ENCODE data around the gene COL5A1. TPM values are rescaled to one million over a fixed set of nuclear protein-coding genes. Genes with fewer than 3 reads are reported as not detected.
"Not testable (repeated sequence)": the region's sequence is repeated elsewhere in the genome, so short reads cannot be mapped to it uniquely, and the experiment has no call there.

The COL5A1 gene
- total RNA-seq, 1 donor, result 0.21 TPM

DNA sequence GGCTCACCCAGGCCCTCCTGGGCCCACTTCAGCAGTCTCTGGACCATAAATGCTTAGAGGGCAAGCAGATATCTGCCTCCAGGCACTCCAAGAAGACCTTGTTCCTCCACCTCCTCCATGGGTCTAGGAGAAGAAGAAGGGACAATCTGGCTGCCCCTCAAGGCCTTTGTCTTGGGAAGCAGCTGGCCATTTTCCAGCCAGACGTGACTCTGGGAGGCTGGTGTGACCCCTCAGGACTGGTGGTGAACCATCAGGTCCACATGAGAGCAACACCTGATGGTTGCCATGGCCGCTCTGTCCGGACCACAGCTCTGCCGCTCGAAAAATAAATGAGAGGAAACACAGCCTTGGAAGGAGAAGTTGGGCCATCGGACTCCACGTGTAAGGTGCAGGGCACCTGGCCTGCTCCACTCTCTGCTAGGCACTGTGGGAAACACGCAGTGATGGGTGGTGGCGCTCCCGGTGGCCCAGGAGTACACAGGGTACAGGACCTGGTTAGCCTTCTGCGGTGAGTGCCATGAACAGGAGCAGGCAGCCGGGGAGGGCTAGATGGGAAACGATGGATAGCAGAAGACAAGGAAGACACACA, 3.0 kb upstream of the COL5A1 start:
- no peak overlapping the region for H3K4me3 ChIP-seq (ENCODE audit: low read length)
- H3K4me1 ChIP-seq (ENCODE audit: insufficient read depth, low read length), result no peaks in the 10 kb centered on the region
- H3K27me3 ChIP-seq (ENCODE audit: insufficient read depth, low read length), result no peaks in the 10 kb centered on the region
- H3K9me3 ChIP-seq (ENCODE audit: low read depth, low read length), result no peaks in the 10 kb centered on the region

GRCh38 chr9:134639994-134640393, 1.6 kb upstream of the COL5A1 start:
- no peaks in the 10 kb centered on the region for H3K27me3 ChIP-seq (ENCODE audit: insufficient read depth, low read length)
- H3K9me3 ChIP-seq (ENCODE audit: low read depth, low read length), result no peaks in the 10 kb centered on the region
- H3K4me1 ChIP-seq (ENCODE audit: insufficient read depth, low read length), result no peaks in the 10 kb centered on the region

DNA sequence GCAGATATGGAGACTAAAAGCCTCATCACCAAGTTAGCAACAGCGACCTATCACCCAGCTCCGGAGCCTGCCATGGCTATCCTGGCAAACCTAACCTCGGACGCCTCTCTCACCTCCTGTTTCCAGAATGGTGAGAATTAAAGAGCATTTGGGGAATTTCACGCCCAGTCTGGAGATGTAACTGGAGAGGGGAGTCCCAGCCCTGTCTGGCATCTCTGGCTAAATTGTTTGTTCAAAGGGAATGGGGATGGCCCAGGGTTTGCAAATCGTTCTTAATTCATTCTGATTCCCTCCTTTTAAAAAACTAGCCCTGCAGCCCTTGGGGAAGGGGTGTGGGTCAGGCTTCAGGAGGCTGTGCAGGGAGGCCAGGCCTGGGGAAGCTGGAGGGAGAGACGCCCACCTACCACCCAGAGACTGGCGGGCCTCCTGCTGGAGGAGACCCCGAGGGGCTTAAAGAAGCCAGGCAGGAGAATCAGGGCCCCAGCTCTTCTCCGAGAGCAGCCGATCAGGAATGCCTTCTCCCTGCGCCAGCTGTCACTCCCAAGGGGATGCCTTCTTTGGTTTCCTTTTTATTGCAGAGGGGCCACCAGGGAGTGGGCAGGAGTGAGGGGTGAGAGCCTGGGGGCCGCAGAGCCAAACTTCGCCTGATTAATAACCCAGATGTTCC, 964 bp upstream of the COL5A1 start:
- H3K4me1 ChIP-seq (ENCODE audit: insufficient read depth, low read length), result no peaks in the 10 kb centered on the region
- H3K4me3 ChIP-seq (ENCODE audit: low read length), result no peak overlapping the region
- no peaks in the 10 kb centered on the region for H3K9me3 ChIP-seq (ENCODE audit: low read depth, low read length)
- no peaks in the 10 kb centered on the region for H3K27me3 ChIP-seq (ENCODE audit: insufficient read depth, low read length)

More at GRCh38 chr9:134639994-134640393, 1.6 kb upstream of the COL5A1 start:
- no peak overlapping the region for H3K4me3 ChIP-seq (ENCODE audit: low read length)

GRCh38 chr9:134641990-134642384, 384 bp downstream of the COL5A1 start:
- Histone ChIP-seq H3K4me3 (ENCODE audit: low read length) (peak overlapping the region; percentile 10), H3K9me3 (ENCODE audit: low read depth, low read length) (no peaks in the 10 kb centered on the region), H3K27me3 (ENCODE audit: insufficient read depth, low read length) (no peaks in the 10 kb centered on the region), H3K4me1 (ENCODE audit: insufficient read depth, low read length) (no peaks in the 10 kb centered on the region)

DNA sequence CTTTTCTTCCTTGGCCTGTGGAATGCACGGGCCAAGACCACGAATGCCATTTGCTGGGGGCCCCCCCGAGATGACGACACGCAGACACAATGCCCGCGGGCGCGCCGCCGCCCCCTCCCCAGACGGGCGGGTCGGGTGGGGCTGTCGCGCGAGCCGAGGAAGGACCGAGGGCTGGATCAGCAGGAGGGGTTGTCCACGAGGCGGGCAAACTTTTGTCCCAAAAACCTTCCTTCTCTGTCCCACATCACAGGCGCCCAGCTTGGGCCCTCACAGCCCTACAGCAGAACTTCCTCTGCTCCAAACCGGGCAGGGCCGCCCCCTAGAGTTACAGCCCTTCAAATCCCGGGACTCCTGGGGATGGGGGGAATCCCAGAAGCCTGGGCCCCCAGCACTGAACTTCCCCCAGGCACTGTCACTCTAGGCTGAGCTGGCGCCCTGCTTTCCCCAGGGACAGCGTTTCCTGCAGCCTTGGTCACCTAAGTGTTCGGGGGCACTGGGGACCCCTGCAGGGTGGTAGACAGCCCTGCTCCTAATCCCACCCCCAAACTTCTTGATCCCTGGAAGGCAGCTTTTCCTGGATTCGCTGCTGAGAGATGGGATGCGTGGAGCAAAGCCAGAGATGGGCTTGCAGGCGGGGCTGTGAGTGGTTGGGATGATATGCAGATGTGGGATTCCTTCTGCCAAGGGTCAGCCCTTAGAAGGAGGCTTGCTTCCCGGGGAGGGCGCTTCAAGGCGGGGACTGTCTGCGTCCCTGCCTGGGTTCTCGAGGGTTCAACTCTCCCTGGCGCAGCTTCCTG, 980 bp downstream of the COL5A1 start:
- Histone ChIP-seq H3K4me3 (ENCODE audit: low read length) (no peak overlapping the region), H3K27me3 (ENCODE audit: insufficient read depth, low read length) (no peaks in the 10 kb centered on the region), H3K4me1 (ENCODE audit: insufficient read depth, low read length) (no peaks in the 10 kb centered on the region), H3K9me3 (ENCODE audit: low read depth, low read length) (no peaks in the 10 kb centered on the region)

DNA sequence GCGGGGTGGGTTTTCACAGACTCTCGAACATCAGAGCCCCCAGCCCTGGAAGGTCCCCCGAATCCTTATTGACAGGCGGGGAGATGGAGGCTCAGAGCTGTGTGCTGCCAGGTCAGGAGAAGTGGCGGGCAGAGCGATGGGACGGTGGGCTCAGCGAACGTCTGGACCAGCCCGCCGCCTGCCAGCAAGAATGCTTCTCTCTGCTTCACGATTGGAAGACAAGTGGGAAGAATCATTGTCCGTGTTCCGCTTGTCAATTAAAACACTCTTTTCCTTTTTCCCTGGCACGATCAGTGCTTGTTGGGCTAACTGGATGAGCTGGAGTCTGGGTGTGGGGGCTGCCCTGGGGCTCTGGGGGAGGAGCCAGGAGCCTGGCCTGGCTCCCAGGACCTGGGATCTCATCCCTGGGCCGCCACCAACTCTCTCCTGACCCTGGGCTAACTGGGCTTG, 1.6 kb downstream of the COL5A1 start:
- Histone ChIP-seq H3K27me3 (ENCODE audit: insufficient read depth, low read length) (no peaks in the 10 kb centered on the region), H3K4me3 (ENCODE audit: low read length) (no peak overlapping the region), H3K4me1 (ENCODE audit: insufficient read depth, low read length) (no peaks in the 10 kb centered on the region), H3K9me3 (ENCODE audit: low read depth, low read length) (no peaks in the 10 kb centered on the region)

- not testable (repeated sequence) for H3K9me3 ChIP-seq (ENCODE audit: low read depth, low read length); H3K27me3 ChIP-seq (ENCODE audit: insufficient read depth, low read length); H3K4me3 ChIP-seq (ENCODE audit: low read length); H3K4me1 ChIP-seq (ENCODE audit: insufficient read depth, low read length)
Measured at GRCh38 chr9:134644401-134644724, 2.8 kb downstream of the COL5A1 start.

DNA sequence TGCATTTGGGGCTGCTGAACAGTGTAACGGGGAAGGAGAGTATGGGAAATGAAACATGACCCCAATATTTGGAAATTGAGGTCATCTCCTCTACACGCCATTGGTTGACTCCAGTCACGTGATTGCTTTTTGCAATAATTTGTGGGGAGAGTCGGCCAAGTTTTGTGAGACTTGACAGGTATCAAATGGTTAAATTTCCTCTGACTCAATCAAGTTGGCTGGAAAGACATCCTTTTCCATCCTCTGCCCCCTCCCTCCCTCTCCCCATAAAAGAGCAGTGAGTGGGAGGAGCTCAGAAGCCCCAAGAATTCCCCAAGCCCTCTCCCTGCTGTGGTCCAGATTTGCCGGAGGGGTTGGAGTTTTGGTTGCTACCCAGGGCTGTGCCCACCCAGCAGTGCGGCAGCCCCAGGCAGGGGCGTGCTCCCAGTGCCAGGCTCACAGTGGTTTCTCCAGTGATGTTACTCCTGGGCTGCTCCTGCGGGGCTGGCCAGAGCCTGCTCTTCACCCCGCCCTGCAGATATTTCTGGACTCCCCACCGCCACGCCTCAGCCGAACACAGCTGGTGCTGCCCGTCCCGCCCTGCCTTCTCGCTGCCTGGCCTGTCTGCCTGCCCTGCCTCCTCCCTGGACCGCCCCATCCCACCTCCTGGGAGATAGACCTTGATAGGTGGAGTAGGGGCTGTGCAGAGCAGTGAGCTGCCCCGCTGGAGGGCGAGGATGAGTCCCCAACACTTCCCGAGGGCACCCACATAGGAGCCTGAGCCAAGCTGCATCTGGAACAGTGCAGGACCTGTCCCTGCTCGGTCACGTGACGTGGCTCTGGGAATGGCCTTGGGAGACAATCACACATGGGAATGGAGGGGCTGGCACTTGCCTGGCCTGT, 3.4 kb downstream of the COL5A1 start:
- Histone ChIP-seq H3K9me3 (ENCODE audit: low read depth, low read length) (no peaks in the 10 kb centered on the region), H3K4me3 (ENCODE audit: low read length) (no peak overlapping the region), H3K27me3 (ENCODE audit: insufficient read depth, low read length) (no peaks in the 10 kb centered on the region), H3K4me1 (ENCODE audit: insufficient read depth, low read length) (no peaks in the 10 kb centered on the region)

DNA sequence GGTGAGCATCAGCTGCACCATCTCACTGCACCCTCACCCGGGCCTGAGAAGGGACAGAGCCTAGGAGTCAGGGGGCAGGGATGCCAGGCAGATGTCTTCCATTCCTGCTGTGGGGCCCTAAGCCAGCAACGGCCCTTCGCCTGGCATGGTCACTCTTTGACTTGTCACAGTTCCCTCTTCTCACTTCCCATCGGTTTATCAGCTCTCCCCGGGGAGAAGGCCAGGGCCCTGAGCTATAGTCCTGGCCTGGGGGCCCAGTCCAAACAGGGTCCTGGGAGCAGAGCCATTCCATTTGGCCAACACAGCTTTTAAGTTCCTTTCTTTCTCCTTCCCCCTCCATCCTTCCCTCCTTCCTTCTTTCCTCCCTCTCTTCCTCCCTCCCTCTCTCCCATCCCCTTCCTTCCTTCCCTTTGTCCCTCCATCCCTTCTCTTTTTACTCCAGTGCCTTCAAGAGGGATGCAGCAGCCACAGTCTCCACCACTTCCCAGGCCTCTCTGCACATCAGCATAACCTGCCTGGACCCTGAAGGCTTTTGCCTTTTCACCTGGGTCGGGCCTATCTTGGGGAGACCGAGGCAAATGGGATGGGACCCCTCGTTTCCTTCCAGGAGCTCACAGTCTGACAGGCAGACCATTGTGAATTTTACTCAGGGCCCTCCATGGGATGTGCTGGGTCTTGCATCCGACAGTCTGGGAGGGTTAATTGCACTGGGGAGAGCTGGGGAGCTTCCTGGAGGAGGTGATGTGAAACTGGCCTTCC, 4.2 kb downstream of the COL5A1 start:
- H3K4me3 ChIP-seq (ENCODE audit: low read length), result no peak overlapping the region
- no peaks in the 10 kb centered on the region for H3K4me1 ChIP-seq (ENCODE audit: insufficient read depth, low read length)
- no peaks in the 10 kb centered on the region for H3K27me3 ChIP-seq (ENCODE audit: insufficient read depth, low read length)
- H3K9me3 ChIP-seq (ENCODE audit: low read depth, low read length), result no peaks in the 10 kb centered on the region

DNA sequence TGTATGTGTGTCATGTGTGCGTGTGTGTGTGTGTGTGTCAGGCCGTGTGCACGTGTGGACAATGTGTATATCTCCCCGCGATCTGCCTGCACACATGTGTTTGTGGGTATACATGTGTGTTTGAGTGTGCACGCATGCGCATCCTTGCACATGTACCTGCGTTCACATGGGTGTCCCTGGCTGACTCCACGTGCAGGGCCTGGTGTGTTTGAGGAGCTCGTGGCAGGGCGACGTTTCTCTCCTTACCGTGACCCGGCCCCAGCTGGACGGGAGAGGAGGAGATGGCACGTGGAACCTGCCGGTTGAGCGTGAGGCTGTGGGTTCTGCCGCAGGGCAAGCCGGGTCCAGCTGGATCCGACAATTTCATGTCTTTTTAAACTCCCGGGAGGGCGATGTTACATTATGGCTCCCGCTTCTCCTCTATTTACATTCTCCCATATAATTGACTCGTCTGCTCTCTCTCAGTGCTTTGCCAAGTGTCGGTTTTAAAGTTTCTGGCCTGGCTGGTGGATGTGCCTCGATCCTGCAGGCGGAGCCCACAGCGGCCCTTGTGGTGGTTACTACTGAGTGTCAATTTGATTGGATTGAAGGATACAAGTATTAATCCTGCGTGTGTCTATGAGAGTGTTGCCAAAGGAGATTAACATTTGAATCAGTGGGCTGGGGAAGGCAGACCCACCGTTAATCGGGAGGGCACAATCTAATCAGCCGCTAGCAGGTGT, 5.9 kb downstream of the COL5A1 start:
- no peak overlapping the region for H3K4me3 ChIP-seq (ENCODE audit: low read length)

GRCh38 chr9:134648701-134649530, 7.3 kb downstream of the COL5A1 start:
- Histone ChIP-seq H3K4me1 (ENCODE audit: insufficient read depth, low read length) (no peaks in the 10 kb centered on the region), H3K9me3 (ENCODE audit: low read depth, low read length) (no peaks in the 10 kb centered on the region), H3K4me3 (ENCODE audit: low read length) (no peak overlapping the region), H3K27me3 (ENCODE audit: insufficient read depth, low read length) (no peaks in the 10 kb centered on the region)

More for the DNA sequence above, 5.9 kb downstream of the COL5A1 start:
- Histone ChIP-seq H3K27me3 (ENCODE audit: insufficient read depth, low read length) (no peaks in the 10 kb centered on the region), H3K4me1 (ENCODE audit: insufficient read depth, low read length) (no peaks in the 10 kb centered on the region), H3K9me3 (ENCODE audit: low read depth, low read length) (no peaks in the 10 kb centered on the region)

DNA sequence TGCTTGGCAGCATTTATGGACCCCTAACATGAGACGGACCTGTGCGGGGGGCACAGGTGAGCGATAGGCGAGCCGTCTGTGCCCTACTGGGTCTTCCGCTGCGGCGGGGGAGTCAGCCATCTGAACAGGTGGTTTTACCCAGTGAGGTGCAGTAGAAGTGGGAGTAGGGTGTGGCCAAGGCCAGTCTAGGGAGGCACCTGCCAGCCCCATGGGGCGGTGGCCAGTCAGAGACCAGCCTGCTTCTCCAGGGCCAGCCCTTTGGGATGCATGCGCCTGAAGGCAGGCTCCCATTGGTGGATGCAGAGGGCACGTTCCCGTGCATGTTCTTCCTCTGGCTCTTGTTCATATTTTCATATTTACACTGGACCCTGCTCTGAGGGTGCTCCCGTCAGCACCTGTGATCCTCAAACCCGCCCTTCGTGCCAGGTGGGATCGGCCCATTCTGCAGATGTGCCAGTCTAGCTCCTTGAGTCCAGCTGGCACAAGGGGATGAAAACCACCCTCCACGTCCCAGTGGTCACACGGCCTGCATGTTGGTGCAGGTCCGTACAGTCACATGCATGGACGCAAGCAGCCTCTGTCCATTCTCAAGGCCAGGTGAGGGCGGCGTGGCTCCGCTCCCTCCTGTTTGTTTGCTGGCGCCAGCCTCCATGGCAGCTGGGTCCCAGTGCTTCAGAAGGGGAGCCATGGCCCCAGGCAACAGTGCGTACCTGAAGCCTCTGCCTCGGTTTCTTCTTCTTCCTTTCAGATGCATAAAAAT, 9.0 kb downstream of the COL5A1 start:
- Histone ChIP-seq H3K27me3 (ENCODE audit: insufficient read depth, low read length) (no peaks in the 10 kb centered on the region), H3K4me3 (ENCODE audit: low read length) (no peak overlapping the region), H3K9me3 (ENCODE audit: low read depth, low read length) (no peaks in the 10 kb centered on the region), H3K4me1 (ENCODE audit: insufficient read depth, low read length) (no peaks in the 10 kb centered on the region)

Data from mononuclear cell (primary cell).